Tibial nerve (tissue), 4 donors: ENCODE measurements around the gene CFD.

ENCODE experiments used
- CTCF ChIP-seq, 5 experiments: fragments of 200-600 bp in 3 of 5; fragments of 450-650 bp in 2 of 5; sonication (generic) in 3 of 5; IDR thresholded peaks; one replicate each; pipeline ENCODE4 v1.5.1; 2016 to 2019; ENCODE audit warnings: antibody characterized with exemption in 5 of 5, mild to moderate bottlenecking in 3 of 5, moderate library complexity in 2 of 5
- EP300 ChIP-seq, 2 donors: sonication (generic); formaldehyde crosslinking; IDR thresholded peaks; one replicate each; pipeline ENCODE4 v1.6.1; 2017; ENCODE audit warnings: antibody characterized with exemption in 2 of 2, mild to moderate bottlenecking in 1 of 2
- POLR2A ChIP-seq, 2 donors: fragments of 450-650 bp; IDR thresholded peaks; one replicate each; pipeline ENCODE4 v1.6.1; 2017; ENCODE audit warnings: antibody characterized with exemption in 2 of 2, mild to moderate bottlenecking in 2 of 2, moderate library complexity in 2 of 2

- TF ChIP-seq CTCF (IDR thresholded peaks at IDR 0.05): no peak
- TF ChIP-seq POLR2A (IDR thresholded peaks at IDR 0.05): no peak
- peak in 1 of 2 donors; percentile 93 for TF ChIP-seq EP300 (IDR thresholded peaks at IDR 0.05)
Observed at GRCh38 chr19:850221-850978, 9.1 kb upstream of the CFD start.
